Measurements from ENCODE around the gene PSME4. TPM values are rescaled to one million over a fixed set of nuclear protein-coding genes. Genes with fewer than 3 reads are reported as not detected.
A peak's percentile ranks its signal among the peaks of the same experiment; 100 is the strongest.

PSME4 gene
- total RNA-seq, 1 donor from 2014 or later, result 68.3 TPM

GRCh38 chr2:53865962-53866361 lies 104.8 kb downstream of the PSME4 start:
- Mint-ChIP-seq H3K36me3 (peaks cover 15% of the 10 kb centered on the region), H3K27ac (peak overlapping the region; percentile 64), H3K4me3 (no peak overlapping the region), H3K4me1 (peaks cover 16% of the 10 kb centered on the region), H3K27me3 (ENCODE audit: low read depth) (no peaks in the 10 kb centered on the region), H3K9me3 (no peaks in the 10 kb centered on the region)
- DNase-seq (ENCODE audit: low spot score in 2 of 2, unreplicated experiment in 2 of 2), result no peak
- TF ChIP-seq CTCF (IDR thresholded peaks at IDR 0.05; ENCODE audit: unreplicated experiment), result no peak

DNA sequence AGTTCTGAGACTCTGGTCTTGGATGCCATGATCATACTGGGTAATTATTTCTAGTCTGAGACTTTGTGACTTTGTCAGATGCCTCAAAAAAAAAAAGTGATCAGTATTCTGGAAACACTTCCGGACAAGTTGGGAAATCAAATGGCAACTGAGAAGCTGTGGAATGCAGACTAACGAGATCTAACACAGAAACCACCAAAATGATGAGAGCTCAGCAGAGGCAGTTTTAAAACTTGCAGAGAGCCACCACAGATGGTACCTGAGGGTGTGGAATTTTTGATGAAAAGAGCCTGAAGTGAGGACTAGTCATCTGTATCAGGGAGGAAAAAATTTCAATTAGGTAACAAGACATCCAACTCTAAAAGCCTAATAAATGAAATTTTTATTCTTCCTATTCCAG lies 105.5 kb downstream of the PSME4 start:
- Mint-ChIP-seq H3K9me3 (no peaks in the 10 kb centered on the region), H3K27me3 (ENCODE audit: low read depth) (no peaks in the 10 kb centered on the region), H3K36me3 (peaks cover 22% of the 10 kb centered on the region), H3K4me3 (no peak overlapping the region), H3K4me1 (peaks cover 16% of the 10 kb centered on the region), H3K27ac (peak overlapping the region; percentile 33)
- no peak for TF ChIP-seq CTCF (IDR thresholded peaks at IDR 0.05; ENCODE audit: unreplicated experiment)
- no peak for DNase-seq (ENCODE audit: low spot score in 2 of 2, unreplicated experiment in 2 of 2)

DNA sequence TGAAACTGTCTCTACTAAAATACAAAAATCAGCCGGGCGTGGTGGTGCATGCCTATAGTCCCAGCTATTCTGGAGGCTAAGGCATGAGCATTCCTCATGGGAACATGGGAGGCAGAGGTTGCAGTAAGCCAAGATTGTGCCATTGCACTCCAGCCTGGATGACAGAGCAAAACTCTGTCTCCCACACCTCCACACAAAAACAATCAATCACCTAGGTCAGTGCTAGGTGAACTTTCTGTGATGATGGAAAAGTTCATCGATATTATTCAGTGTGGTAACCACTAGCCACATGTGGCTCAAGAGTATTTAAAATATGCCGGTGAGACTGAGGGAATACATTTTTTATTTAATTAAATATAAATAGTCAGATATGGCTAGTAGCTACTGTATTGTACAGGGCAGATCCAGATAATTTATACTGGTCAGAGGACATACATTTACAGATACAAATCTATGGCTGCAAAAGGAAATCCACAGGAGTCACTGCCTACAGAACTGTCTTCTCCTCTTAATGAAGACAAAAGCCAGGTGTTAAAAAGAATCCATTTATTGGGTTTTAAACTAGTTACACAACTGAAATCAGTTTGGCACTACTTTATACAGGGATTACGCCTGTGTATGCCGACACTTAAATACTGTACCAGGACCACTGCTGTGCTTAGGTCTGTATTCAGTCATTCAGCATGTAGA lies 107.1 kb downstream of the PSME4 start:
- peaks cover 25% of the 10 kb centered on the region for H3K36me3 Mint-ChIP-seq
- H3K4me3 Mint-ChIP-seq, result no peak overlapping the region
- no peak for DNase-seq (ENCODE audit: low spot score in 2 of 2, unreplicated experiment in 2 of 2)
- no peaks in the 10 kb centered on the region for H3K9me3 Mint-ChIP-seq
- H3K4me1 Mint-ChIP-seq, result peaks cover 16% of the 10 kb centered on the region
- TF ChIP-seq CTCF (IDR thresholded peaks at IDR 0.05; ENCODE audit: unreplicated experiment), result no peak
- no peak overlapping the region for H3K27ac Mint-ChIP-seq
- H3K27me3 Mint-ChIP-seq (ENCODE audit: low read depth), result no peaks in the 10 kb centered on the region

GRCh38 chr2:53861824-53862223 lies 109.0 kb downstream of the PSME4 start:
- H3K4me3 Mint-ChIP-seq, result no peak overlapping the region
- no peak for TF ChIP-seq CTCF (IDR thresholded peaks at IDR 0.05; ENCODE audit: unreplicated experiment)
- H3K36me3 Mint-ChIP-seq, result peaks cover 24% of the 10 kb centered on the region
- H3K4me1 Mint-ChIP-seq, result peaks cover 16% of the 10 kb centered on the region
- no peaks in the 10 kb centered on the region for H3K9me3 Mint-ChIP-seq
- H3K27ac Mint-ChIP-seq, result peak overlapping the region; percentile 23
- H3K27me3 Mint-ChIP-seq (ENCODE audit: low read depth), result no peaks in the 10 kb centered on the region
- no peak for DNase-seq (ENCODE audit: low spot score in 2 of 2, unreplicated experiment in 2 of 2)

DNA sequence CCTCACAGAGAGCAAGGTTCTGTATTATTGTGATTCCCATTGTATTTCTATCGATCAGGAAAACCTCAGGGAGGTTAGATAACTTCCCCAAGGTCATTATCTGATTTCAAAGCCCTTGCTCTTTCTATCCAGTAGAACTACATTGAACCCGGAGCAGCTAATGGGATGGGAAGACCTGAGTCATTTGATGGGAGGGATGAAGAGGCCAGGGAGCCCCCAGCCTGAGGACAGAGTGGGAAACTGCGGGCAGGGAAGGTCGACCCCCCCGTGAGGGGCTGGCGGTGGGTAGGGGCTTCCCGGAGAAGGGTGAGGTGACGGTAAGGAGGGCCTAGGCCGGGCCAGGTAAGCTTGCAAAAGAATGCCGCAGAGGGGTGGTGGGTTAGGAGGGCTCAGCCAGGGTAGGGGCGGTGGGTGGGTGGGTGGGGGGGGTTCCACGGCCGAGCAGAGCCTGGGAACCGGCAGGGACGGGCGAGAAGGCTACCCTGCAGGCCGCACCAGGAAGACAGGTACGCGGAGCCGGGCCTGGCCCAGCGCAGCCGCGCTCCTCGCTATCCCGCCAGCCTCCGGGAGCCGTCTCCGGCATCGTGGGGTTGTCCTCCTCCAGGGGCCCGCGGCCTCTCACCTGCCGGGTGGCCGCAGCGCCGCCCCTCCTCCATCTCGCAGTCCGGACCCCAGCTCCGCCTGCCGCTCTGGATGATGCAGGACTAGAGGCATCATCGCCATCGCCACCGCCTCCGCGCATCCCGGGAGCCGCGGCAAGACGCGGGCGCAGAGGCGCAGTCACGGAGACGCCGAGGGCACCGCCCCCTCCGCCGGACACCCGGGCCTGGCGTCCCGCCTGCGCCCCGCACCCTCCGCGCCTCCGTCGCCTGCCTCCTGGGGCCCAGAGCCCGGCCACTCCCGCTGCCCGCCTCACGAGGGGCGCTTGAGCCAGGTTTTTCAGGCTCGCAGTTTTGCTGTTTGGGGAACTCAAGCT lies 111.3 kb downstream of the PSME4 start, which contains the start of gene GPR75:
Gene GPR75, minus strand, starts transcription at position 762 of the 976 bp plus-strand sequence. CDS start 5,211 bp downstream, outside the sequence.
- Mint-ChIP-seq H3K36me3 (peaks cover 18% of the 10 kb centered on the region), H3K4me1 (peaks cover 2% of the 10 kb centered on the region), H3K4me3 (no peak within 1 kb of the TSS), H3K27ac (no peak within 1 kb of the TSS), H3K27me3 (ENCODE audit: low read depth) (no peaks in the 10 kb centered on the region), H3K9me3 (no peaks in the 10 kb centered on the region)
- TF ChIP-seq CTCF (IDR thresholded peaks at IDR 0.05; ENCODE audit: unreplicated experiment), result no peak
- DNase-seq (ENCODE audit: low spot score in 2 of 2, unreplicated experiment in 2 of 2), result no peak
